Lower leg skin (tissue), 3 donors: ENCODE results near the gene PSPH.

Experiments
- CTCF ChIP-seq, 3 donors: fragments of 450-650 bp; IDR thresholded peaks; one replicate each; pipeline ENCODE4 v1.5.1; 2016; ENCODE audit warnings: antibody characterized with exemption in 3 of 3, mild to moderate bottlenecking in 3 of 3, moderate library complexity in 2 of 3
- POLR2A ChIP-seq, 2 donors: fragments of 450-650 bp; IDR thresholded peaks; one replicate each; pipeline ENCODE4 v1.6.1; 2016 to 2017; ENCODE audit warnings: antibody characterized with exemption in 2 of 2, mild to moderate bottlenecking in 1 of 2, moderate library complexity in 1 of 2

- TF ChIP-seq CTCF (IDR thresholded peaks at IDR 0.05) (no peak), POLR2A (IDR thresholded peaks at IDR 0.05) (no peak)
Observed at GRCh38 chr7:55966851-55967250, 84.4 kb downstream of the PSPH start.
